Small intestine (tissue), 7 donors: ENCODE results near the gene TUBD1. TPM values are rescaled to one million over a fixed set of nuclear protein-coding genes. Genes with fewer than 3 reads are reported as not detected.

Experiments
- DNase-seq, 2 donors: peaks; one replicate each; pipeline versions ENCODE4 v3.0.0 to v3.0.0-alpha.2; 2013
- FAIRE-seq: peaks from 2 replicates; lab custom pipeline; 2012; peaks lifted over from hg19 to GRCh38; lab: Jason Lieb, UNC
- H3K27ac ChIP-seq, 3 donors: one replicate each; pipeline ENCODE4 v1.5.1; 2013; ENCODE audit warnings: low read length in 2 of 3, mild to moderate bottlenecking in 2 of 3, control low read depth in 1 of 3, inconsistent platforms in 1 of 3, low read depth in 1 of 3, moderate library complexity in 1 of 3
- H3K27me3 ChIP-seq, 3 donors: one replicate each; pipeline ENCODE4 v1.6.1; 2013; ENCODE audit warnings: low read length in 3 of 3, inconsistent platforms in 1 of 3; ENCODE audit not compliant: control insufficient read depth in 3 of 3, insufficient read depth in 3 of 3
- H3K36me3 ChIP-seq, 3 donors: one replicate each; pipeline ENCODE4 v1.6.1; 2013; ENCODE audit warnings: low read length in 3 of 3, inconsistent platforms in 1 of 3, low read depth in 1 of 3, mild to moderate bottlenecking in 1 of 3, moderate library complexity in 1 of 3; ENCODE audit not compliant: control insufficient read depth in 3 of 3, insufficient read depth in 2 of 3
- H3K4me1 ChIP-seq, 3 donors: one replicate each; pipeline ENCODE4 v1.6.1; 2013; ENCODE audit warnings: low read length in 2 of 3, inconsistent platforms in 1 of 3, low read depth in 1 of 3, mild to moderate bottlenecking in 1 of 3, moderate library complexity in 1 of 3; ENCODE audit not compliant: control insufficient read depth in 3 of 3, insufficient read depth in 2 of 3
- H3K4me3 ChIP-seq, 3 donors: one replicate each; pipeline ENCODE4 v1.5.1; 2013; ENCODE audit warnings: low read length in 3 of 3, control low read depth in 1 of 3, inconsistent platforms in 1 of 3, low read depth in 1 of 3, mild to moderate bottlenecking in 1 of 3, moderate library complexity in 1 of 3
- H3K9me3 ChIP-seq, 2 donors: one replicate each; pipeline ENCODE4 v1.6.1; 2013; ENCODE audit warnings: low read depth in 1 of 2, low read length in 1 of 2; ENCODE audit not compliant: control insufficient read depth in 2 of 2, insufficient read depth in 1 of 2
- WGBS, 3 donors: extraction: QIAGEN DNeasy Blood & Tissue Kit; methylation state at CpG; one replicate each; pipeline ENCODE4 v1.1.7; 2013; 5-methylcytosine and 5-hydroxymethylcytosine counted together
- polyA plus RNA-seq, 4 donors: library from polyadenylated mRNA; stranded (reverse) in 3 of 4; unstranded in 1 of 4; fragments of 200-250 nt in 3 of 4; fragments of 120-200 nt in 1 of 4; gene quantifications; one replicate each; pipeline versions ENCODE4 v1.2.1 to v1.2.3, GENCODE V29; 2013
- donor health status: healthy with polysubstance abuse.
- donor health status: control.
- donor health status: control.
- donor health status: Bipolar disorder and iron deficiency.
- donor health status: healthy.

TUBD1 gene
- polyA plus RNA-seq, 4 donors = 5.2 to 11.9 (median 7.4) TPM

GRCh38 chr17:59814685-59815084 is 78.1 kb downstream of the TUBD1 start:
- DNase-seq = no peak
- peaks cover 0 to 10% (median 0%) of the 10 kb centered on the region in 3 donors for H3K4me1 ChIP-seq
- FAIRE-seq = no peak
- no peaks in the 10 kb centered on the region for H3K27me3 ChIP-seq
- WGBS, 3 donors = 71 to 83% (median 81%) methylated on average over 3 of the region's 3 CpGs
- H3K27ac ChIP-seq = peak overlapping the region in 2 of 3 donors; percentile 49
- no peak overlapping the region for H3K4me3 ChIP-seq
- no peaks in the 10 kb centered on the region for H3K9me3 ChIP-seq
- H3K36me3 ChIP-seq = peaks cover 2 to 34% (median 3%) of the 10 kb centered on the region in 3 donors

GRCh38 chr17:59814276-59814675 is 78.5 kb downstream of the TUBD1 start:
- DNase-seq (peak; percentile 56 to 86), FAIRE-seq (no peak)
- H3K36me3 ChIP-seq = peaks cover 2 to 35% (median 3%) of the 10 kb centered on the region in 3 donors
- H3K27me3 ChIP-seq = no peaks in the 10 kb centered on the region
- no peaks in the 10 kb centered on the region for H3K9me3 ChIP-seq
- 38 to 64% (median 41%) methylated on average over 1 of the region's 1 CpG for WGBS, 3 donors
- no peak overlapping the region for H3K4me3 ChIP-seq
- peaks cover 0 to 10% (median 0%) of the 10 kb centered on the region in 3 donors for H3K4me1 ChIP-seq
- H3K27ac ChIP-seq = peak overlapping the region in 2 of 3 donors; percentile 49

- no peaks in the 10 kb centered on the region for H3K27me3 ChIP-seq
- no peak overlapping the region for H3K27ac ChIP-seq
- peaks cover 0 to 10% (median 0%) of the 10 kb centered on the region in 3 donors for H3K4me1 ChIP-seq
- no peak for DNase-seq
- H3K36me3 ChIP-seq = peaks cover 2 to 25% (median 3%) of the 10 kb centered on the region in 3 donors
- WGBS, 3 donors = 72 to 80% (median 77%) methylated on average over 3 of the region's 3 CpGs
- H3K9me3 ChIP-seq = no peaks in the 10 kb centered on the region
- no peak for FAIRE-seq
- H3K4me3 ChIP-seq = no peak overlapping the region
Measured at GRCh38 chr17:59812139-59812538, 80.6 kb downstream of the TUBD1 start.

GRCh38 chr17:59811209-59811608 is 81.5 kb downstream of the TUBD1 start:
- FAIRE-seq (no peak), DNase-seq (no peak)
- Histone ChIP-seq H3K4me3 (no peak overlapping the region), H3K4me1 (peaks cover 0 to 10% (median 0%) of the 10 kb centered on the region in 3 donors), H3K36me3 (peaks cover 2 to 18% (median 3%) of the 10 kb centered on the region in 3 donors), H3K27me3 (no peaks in the 10 kb centered on the region), H3K27ac (peak overlapping the region in 1 of 3 donors; percentile 32), H3K9me3 (no peaks in the 10 kb centered on the region)
- WGBS, 3 donors = 94 to 96% (median 96%) methylated on average over 1 of the region's 1 CpG

GRCh38 chr17:59810894-59811153 is 81.9 kb downstream of the TUBD1 start:
- no peak for DNase-seq
- H3K27ac ChIP-seq = no peak overlapping the region
- H3K27me3 ChIP-seq = no peaks in the 10 kb centered on the region
- FAIRE-seq = no peak
- peaks cover 2 to 18% (median 3%) of the 10 kb centered on the region in 3 donors for H3K36me3 ChIP-seq
- no peaks in the 10 kb centered on the region for H3K9me3 ChIP-seq
- WGBS, 3 donors = 86 to 95% (median 90%) methylated on average over 1 of the region's 1 CpG
- H3K4me3 ChIP-seq = no peak overlapping the region
- H3K4me1 ChIP-seq = peaks cover 0 to 10% (median 0%) of the 10 kb centered on the region in 3 donors

Other genes starting within 250 kb of the TUBD1 start
- 10 to 100 TPM in 3 of 4 donors, 1 to 10 TPM in 1; 8.6 to 29.9 (median 20.0) TPM for gene PTRH2, start 185.5 kb downstream of the TUBD1 start, polyA plus RNA-seq
- 100 to 1,000 TPM in 2 of 4 donors, 10 to 100 TPM in 2; 62.1 to 178 (median 97.2) TPM for gene VMP1, start 185.3 kb downstream of the TUBD1 start, polyA plus RNA-seq
- gene RPS6KB1, start 178 bp upstream of the TUBD1 start, polyA plus RNA-seq = 10 to 100 TPM in 2 of 4 donors, 1 to 10 TPM in 2; 6.5 to 25.8 (median 9.8) TPM
- 10 to 100 TPM; 15.4 to 36.1 (median 21.3) TPM for gene RNFT1, start 71.8 kb upstream of the TUBD1 start, polyA plus RNA-seq
- 10 to 100 TPM in 1 of 4 donors, 1 to 10 TPM in 3; 2.2 to 11.2 (median 3.7) TPM for gene HEATR6, start 186.0 kb upstream of the TUBD1 start, polyA plus RNA-seq